ENCODE data around the gene LTB4R2.

- no peak for TF ChIP-seq ZNF138 (tag by site-specific recombination; IDR thresholded peaks at IDR 0.05; ENCODE audit: borderline replicate concordance)
- no peak for TF ChIP-seq ZNF76 (tag by site-specific recombination; IDR thresholded peaks at IDR 0.05; ENCODE audit: borderline replicate concordance, low read depth)
- TF ChIP-seq CTCF (tag by site-specific recombination; IDR thresholded peaks at IDR 0.05) = no peak
- no peak for TF ChIP-seq ZNF670 (tag by site-specific recombination; IDR thresholded peaks at IDR 0.05; ENCODE audit: low read depth)
- TF ChIP-seq ZBTB8A (tag by site-specific recombination; IDR thresholded peaks at IDR 0.05) = no peak
- no peak for TF ChIP-seq ZNF23 (tag by site-specific recombination; IDR thresholded peaks at IDR 0.05; ENCODE audit: borderline replicate concordance)
- TF ChIP-seq ZNF184 (tag by site-specific recombination; IDR thresholded peaks at IDR 0.05) = no peak
- no peak for TF ChIP-seq ATF2 (tag by site-specific recombination; IDR thresholded peaks at IDR 0.05; ENCODE audit: low read depth)
- no peak for TF ChIP-seq ZNF266 (tag by site-specific recombination; IDR thresholded peaks at IDR 0.05; ENCODE audit: low read depth)
- TF ChIP-seq ZNF629 (tag by site-specific recombination; IDR thresholded peaks at IDR 0.05) = no peak
- TF ChIP-seq PRDM4 (tag by site-specific recombination; IDR thresholded peaks at IDR 0.05) = no peak
- TF ChIP-seq ZBTB7A (tag by site-specific recombination; IDR thresholded peaks at IDR 0.05; ENCODE audit: low read depth) = no peak
- no peak for TF ChIP-seq ZBTB20 (tag by site-specific recombination; IDR thresholded peaks at IDR 0.05)
These were observed 32.9 kb downstream of the LTB4R2 start for GRCh38 chr14:24342889-24343288.
